HG03439 (cell line): ENCODE measurements around the gene C12orf75.
"Not testable (repeated sequence)": the region's sequence is repeated elsewhere in the genome, so short reads cannot be mapped to it uniquely, and the experiment has no call there.

Experiments used
- ATAC-seq: cut with Tn5 transposase; IDR thresholded peaks from one replicate; pipeline ENCODE4 v1.9.1; 2021; ENCODE audit warnings: mild to moderate bottlenecking, moderate library complexity; ENCODE audit not compliant: unreplicated experiment

C12orf75 gene

DNA sequence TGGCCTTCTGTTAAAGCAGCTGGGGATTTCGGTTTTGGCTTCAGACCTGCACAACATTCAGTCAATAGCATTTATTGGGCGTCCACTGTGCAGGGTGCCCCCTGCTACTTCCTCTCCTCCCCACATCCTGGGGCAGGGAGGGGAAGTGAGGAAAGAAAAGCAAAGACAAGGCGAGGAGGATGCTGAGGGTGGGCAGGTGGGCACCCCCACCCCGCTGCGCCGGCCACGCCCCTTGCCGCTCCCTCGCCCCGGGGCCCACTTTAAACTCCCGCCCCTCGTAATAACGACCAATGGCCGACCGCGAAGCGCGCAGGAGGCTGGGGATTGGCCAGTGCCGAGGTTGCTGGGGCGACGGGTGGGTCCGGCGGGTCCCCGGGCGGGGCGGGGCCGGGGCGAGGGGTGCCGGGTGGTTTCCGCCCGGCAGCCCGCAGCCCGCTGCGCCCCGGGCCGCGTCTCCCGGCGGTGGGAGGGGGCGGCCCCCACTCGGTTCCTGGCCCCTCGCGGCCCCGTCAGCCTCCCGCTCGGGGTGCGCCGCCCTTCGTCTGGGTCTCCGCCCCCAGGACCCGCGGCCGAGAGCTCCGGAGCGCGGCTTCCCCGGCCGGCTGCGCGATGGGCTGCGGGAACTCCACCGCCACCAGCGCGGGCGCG is at the start of gene C12orf75:
Gene C12orf75, plus strand, starts transcription at position 409 of the 648 bp plus-strand sequence. Its CDS starts 201 bp downstream, at position 610.
- ATAC-seq, result peak; percentile 88

DNA sequence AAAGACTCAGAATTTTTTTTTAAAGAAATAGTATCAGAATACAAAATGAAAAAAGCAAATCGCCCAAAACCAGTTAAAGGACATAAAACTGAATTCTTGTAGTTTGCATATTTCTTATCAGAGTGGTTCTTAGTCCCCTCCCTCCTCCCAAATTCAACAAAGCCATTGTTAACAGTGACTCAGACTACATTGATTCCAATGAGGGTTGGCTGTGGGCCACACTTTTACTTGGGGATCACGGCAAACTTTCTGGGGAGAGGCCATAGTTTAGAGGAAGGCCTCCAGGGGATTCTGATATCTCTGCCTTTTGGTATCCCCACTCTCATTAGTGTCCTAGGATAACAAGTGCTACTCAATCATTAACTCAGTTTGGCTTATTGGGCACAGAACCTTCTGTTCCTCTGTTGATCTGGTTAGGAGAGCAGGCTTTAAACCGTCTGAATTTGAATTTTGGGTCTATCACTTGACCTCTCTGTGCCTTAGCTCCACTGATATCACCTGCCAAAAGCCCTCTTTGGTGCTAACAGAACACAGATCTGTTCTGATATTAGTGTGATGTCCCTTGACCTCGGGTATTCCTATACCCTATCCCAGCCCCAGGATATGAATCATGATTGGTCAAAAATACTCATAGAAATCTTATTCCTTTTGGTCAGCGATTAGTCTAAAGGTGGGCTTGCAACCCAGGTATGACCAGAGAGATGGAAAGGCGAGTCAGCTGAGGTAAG is 49.4 kb upstream of the C12orf75 start:
- no peak for ATAC-seq

- no peak for ATAC-seq
Observed at GRCh38 chr12:105281694-105282049, 48.8 kb upstream of the C12orf75 start.

- no peak for ATAC-seq
Observed at GRCh38 chr12:105285378-105285777, 45.1 kb upstream of the C12orf75 start.

DNA sequence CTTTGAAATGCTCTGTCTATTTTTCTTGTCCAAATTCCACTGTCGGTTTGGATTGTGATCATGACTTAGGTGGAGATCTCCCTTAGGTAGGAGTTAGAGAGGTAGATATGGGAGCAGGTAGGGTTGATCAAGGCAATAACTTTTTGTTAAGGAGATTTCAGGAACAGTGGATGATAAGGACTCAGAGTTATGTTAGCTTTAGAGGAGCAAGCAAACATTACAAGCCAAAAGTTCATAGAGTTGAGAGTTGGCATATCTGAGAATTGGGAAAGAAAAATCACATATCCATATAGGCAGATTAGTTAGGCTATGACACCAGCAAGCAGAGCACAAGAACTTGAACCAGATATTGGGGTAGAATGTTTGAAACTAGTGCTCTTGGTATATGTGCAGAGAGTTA is 43.1 kb upstream of the C12orf75 start:
- no peak for ATAC-seq

GRCh38 chr12:105288311-105288996 is 42.0 kb upstream of the C12orf75 start:
- no peak for ATAC-seq

- no peak for ATAC-seq
Observed at GRCh38 chr12:105289114-105289904, 41.2 kb upstream of the C12orf75 start.

- no peak for ATAC-seq
Observed at GRCh38 chr12:105291531-105291930, 39.0 kb upstream of the C12orf75 start.

GRCh38 chr12:105292705-105293104 is 37.8 kb upstream of the C12orf75 start:
- no peak for ATAC-seq

DNA sequence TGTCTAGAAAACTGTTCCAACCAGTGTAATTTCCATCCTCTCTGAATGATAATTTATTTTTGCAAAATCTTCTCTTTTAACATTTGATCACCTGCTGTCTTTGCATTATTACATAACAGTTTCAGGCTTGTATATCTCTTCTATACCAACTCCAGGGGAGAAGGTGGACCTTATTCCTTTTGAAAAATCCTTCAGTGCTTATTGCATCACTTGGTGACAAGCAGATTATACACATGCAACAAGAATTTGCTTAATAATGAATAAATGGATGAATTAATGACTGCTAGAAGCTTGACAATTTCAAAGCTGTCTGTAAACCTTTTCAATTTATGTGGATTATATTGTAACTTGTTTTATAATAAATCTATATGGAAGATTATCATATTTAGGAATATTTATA is 37.3 kb upstream of the C12orf75 start:
- no peak for ATAC-seq

DNA sequence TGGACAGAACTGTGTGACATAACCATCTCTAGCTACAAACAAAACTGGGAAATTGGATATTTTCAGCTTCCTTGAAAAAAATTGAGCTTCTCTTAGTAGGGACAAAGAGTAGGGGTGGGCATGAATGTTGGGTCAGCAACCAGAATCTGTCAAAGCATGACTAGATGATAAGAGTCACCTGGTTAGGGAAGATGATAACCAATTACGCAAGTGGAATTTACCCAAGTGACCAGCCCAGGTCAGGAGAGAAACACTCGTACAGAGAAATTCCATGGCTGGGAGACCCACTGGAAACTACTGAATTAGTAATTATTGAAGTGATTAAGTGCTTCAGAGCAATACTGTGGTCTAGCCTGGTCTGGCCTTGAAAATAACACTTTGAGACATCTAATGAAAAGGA is 36.3 kb upstream of the C12orf75 start:
- no peak for ATAC-seq

DNA sequence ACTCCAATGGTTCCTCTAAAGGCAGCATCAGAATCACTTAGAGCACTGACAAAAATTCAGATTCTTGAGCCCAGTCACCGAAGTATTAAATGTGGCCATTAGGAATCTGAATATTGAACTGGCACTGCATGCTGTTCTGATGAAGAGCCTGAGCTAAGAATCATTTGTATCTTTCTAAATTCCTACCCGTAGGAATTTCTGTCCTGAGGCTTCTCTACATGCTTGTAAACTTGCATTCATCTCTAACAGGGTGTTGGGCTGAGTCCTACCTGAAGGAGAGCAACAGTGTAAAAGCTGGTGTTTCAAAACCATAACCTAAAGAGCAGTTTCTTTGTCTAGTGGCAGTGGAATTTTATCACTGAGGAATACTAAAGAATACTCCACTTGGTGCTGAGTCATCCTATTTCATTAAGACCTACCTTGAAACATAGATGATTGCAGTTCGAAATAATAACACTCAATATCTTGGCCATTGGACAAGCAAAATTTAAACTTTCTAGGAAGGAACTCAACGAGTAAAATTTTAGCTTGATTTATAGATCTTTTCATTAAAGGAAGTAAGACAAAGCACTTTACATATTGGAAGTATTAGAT is 35.5 kb upstream of the C12orf75 start:
- no peak for ATAC-seq

- ATAC-seq, result no peak
Observed at GRCh38 chr12:105296116-105297089, 34.1 kb upstream of the C12orf75 start.

DNA sequence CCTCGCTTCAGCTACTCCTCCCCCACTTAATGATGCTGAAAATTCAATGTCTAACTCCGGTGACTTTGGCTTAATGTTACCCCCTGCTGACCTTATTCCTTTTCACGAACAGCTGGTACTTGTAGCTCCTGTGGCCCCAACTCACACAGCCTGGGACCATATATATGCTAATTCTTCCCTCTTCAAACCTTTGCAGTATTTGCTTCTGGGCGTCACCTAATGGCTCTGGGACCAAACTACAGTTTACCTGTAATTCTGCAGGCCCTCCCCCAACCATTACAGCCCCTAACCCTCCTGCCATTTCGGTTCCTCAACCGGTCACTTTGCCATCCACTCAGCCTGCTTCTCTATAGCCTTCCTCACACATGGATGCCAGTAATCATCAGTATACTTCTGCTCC is 29.6 kb upstream of the C12orf75 start:
- ATAC-seq, result no peak

GRCh38 chr12:105301696-105302095 is 28.8 kb upstream of the C12orf75 start:
- no peak for ATAC-seq

GRCh38 chr12:105302986-105303385 is 27.5 kb upstream of the C12orf75 start:
- not testable (repeated sequence) for ATAC-seq

DNA sequence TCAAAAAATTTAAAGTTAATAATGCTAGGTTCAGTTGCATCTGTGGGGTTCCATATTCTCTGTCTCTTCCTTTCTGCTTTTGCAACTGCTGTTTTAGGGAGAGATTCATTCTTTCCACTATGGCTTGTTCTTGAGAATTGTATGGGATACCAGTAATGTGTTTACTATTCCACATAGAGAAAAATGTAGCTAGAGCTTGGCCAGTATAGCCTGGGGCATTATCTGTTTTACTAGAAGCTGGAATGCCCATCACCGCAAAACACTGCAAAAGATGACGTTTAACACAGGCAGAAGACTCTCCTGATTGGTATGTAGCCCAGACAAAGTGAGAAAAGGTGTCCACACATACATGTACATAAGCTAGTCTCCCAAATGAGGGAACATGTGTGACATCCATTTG is 25.9 kb upstream of the C12orf75 start:
- ATAC-seq, result not testable (repeated sequence)

GRCh38 chr12:105307601-105308314 is 22.7 kb upstream of the C12orf75 start:
- ATAC-seq, result not testable (repeated sequence)

GRCh38 chr12:105308839-105309238 is 21.7 kb upstream of the C12orf75 start:
- ATAC-seq, result not testable (repeated sequence)
